AG20443 (cell line): ENCODE measurements around the gene CPEB1.

Source experiments
- DNase-seq: peaks from one replicate; pipeline ENCODE4 v3.0.0; 2012; ENCODE audit warnings: low spot score, mixed read lengths

The CPEB1 gene

DNA sequence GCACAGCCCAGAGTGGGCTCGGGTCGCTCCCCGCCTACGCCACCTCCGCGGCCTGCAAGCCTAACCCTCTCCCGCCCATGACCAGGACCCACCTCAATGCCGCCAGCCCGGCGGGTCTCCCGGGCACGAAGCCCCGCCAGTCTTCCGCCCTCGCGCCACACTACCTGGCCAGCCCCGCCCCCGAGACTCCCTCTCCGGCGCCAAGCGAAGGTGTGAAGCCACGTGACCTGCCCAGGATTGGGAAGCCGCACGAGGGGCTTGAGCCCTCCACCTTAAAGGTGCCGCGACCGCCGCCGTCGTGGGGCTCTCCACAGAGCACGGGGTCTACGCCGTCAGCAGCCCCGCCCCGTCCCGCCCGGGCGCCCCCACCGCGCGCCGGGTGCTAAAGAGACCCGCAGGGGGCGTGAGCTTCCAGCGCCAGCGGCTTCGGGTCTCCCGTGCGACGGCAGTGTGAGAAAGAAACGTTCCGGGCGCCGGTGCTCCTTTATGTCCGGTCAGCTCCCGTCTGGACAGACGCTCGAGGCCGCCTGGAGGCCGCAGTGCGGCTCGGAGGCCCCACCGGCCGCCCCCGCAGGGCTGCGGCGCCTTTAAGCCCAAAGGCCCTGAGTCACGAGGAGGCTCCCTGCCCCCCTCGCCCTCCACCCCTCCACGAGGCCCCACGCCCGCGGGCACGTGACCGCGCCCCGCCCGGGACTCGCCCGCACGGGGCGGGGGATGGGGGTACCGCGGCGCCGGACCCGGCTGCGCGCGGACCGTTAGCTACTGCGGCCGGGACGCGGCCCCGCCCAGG lies at the start of gene CPEB1:
CPEB1 (minus strand) TSS at position 319 of the 790 bp plus-strand sequence. CDS start 18,904 bp downstream, outside the sequence.
- DNase-seq = peak; percentile 91

DNA sequence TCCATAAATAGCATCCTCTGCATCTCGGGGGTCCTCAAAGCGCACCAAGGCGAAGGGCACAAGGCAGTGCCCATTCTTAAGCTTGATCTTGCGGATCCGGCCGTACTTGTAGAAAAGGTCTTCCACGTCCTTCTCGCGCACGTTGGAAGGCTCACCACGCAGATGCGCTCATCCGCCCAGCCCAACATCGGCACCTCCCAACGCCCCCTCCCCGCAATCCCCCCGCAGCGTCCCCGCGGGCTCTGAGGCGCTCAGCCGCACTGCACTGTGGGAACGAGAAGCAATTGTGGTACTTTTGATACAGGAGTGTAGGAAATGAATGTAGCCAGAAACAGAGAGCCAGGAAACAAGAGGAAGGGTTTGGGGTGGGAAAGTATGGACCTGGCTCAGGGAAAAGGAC lies 45.0 kb upstream of the CPEB1 start:
- DNase-seq = no peak

DNA sequence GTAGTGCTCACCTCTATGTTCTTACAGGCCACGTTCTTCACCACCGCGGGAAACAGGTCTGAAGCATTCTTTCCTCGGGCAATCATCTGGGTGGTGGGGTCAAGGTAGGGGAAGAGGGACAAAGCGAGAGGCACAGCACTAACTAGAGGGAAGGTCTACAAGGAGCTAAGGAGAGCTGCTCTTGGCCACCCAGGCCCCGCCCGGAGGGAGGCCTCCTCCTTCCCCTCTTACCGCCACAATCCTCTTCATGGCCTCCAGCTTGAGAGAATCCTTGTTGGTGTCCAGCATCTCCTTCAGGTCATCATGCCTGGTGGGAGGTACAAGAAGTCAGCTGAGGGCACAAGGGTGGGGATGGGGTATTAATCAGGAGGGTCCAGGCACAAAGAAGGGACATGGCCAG lies 42.0 kb upstream of the CPEB1 start:
- no peak for DNase-seq

DNA sequence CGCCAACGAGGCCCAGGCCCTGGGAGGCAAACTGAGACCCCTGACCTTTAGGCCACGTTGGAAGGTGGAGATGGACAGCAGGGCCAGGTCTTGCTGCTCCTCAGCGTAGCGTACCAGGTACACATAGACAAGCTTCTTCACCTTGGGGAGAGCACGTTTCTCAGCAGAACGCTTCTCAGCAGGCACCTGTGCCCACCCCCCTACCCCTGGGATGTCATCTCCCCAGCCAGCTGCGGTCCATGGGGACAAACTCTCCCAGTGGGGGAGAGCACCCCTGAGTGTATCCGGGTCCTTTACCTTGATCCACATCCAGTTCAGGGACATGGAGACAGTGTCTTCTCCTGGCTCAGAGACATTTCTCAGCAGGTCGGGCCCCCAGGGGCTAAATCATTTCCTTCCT lies 41.5 kb upstream of the CPEB1 start:
- no peak for DNase-seq

DNA sequence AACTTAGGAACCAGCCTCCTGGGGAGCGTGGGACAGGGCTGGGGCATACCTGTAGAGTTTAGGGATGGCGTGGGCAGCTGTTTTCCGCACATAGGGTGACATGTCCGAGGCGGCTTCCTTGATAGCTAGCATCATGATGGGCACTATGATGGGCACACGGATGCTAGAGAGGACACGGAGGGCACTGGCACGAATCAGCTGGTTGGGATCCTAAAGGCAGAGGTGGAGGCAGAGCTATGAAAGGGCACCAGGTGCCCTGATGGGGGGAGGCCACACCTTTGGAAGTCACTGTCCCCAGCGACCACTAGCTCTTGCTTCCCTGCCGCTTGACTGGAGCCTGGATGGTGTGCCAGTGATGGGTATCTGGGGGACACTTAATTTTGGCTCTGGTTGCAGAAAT lies 34.2 kb upstream of the CPEB1 start:
- DNase-seq = no peak

DNA sequence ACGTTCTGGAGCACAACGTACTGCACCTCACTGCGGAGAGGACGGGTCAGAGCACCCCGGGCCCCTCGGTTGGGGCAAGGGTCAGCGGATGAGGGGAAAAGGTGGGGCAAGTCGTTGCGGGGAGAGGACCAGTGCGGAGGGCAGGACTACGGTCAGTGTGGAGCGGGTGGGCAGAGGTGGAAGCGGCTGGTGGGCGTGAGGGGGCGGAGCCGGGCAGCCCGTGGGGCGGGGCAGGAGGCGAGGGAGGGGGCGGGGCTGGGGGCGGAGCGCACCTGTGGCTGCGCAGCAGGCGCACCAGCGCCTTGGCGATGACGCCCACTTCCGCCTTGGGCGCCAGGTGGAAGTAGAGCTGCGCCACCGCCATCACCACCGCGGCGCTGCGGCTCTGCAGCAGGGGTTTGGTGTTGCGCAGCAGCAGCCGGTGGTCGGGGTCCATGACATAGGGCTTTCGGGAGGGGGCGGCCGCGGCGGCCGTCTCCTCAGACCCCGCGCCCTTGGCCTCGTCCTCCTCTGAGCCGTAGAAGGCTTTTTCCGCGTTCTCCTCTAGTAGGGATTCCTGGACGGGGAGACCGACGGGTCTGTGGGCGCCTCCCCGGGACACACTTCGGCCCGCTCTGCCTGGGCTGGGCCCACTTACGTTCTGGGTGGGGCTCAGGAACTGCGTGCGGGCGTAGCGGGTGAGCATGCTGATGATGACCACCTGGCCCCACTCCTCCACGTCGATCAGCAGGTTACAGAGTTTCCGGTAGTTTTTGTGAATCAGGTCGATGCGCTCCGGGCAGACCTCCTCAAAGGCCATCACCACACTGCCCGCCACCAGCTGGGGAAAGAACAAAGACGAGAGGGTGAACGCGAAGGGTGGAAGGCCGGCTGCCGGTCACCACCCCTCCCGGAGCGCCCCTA lies 33.3 kb upstream of the CPEB1 start:
- no peak for DNase-seq

DNA sequence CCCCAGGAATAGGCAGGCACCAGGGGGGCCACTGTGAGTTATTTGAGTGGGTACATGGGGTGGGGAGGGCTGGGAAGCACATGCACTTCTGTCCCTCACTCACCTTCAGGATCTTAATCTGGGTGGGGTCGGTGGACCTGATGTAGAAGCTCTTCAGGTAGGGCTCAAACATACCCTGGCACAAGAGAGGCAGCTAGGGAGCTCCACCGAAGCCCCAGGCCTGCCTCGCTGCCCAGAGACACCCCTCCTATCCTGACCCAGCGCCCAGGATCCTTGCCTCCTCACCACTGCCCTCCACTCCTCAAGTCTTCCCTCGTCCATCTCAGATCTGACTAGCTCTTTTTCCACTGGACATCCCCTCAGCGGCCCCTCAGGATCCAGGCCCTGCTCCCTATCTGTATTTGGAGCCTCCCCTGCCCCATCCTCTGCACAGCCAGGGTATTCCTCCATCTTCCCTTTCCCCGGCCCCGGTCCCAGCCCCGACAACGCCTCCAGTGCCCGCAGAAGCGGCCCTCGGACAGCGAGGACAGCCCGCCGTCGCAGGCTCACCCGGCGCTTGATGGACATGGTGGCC lies 32.5 kb upstream of the CPEB1 start:
- no peak for DNase-seq

GRCh38 chr15:82677720-82678323 lies 30.7 kb upstream of the CPEB1 start:
- DNase-seq = no peak

DNA sequence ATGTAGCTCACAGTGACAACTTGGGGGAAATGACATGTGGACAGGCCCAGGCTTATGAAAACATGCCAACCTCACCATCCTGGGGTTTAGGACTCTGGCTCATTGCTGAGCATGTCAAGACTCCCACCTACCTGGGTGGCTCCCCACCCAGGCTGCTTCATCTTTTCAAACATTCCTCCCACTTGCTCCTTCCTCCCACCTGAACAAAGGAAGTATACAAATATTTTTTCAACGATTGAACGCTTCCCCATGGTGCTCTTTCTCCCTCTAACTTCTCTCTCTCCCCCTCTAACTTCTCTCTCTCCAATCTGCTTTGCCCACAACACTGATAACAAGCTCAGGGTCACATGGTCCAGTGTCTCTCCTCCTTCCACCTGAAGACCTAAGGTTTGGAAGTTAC lies 27.7 kb upstream of the CPEB1 start:
- no peak for DNase-seq

DNA sequence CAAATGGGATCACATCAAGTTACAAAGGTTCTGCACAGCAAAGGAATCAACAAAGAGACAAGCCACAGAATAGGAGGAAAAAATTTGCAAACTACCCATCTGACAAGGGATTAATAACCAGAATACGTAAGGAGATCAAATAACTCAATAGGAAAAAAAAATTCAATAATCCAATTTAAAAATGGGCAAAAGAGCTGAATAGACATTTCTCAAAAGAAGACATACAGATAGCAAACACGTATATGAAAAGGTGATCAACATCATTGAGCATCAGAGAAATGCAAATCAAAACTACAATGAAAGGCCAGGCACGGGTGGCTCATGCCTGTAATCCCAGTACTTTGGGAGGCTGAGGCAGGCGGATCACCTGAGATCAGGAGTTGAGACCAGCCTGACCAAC lies 23.5 kb upstream of the CPEB1 start:
- no peak for DNase-seq

- DNase-seq = no peak
These were observed 19.4 kb upstream of the CPEB1 start for GRCh38 chr15:82666606-82667005.

DNA sequence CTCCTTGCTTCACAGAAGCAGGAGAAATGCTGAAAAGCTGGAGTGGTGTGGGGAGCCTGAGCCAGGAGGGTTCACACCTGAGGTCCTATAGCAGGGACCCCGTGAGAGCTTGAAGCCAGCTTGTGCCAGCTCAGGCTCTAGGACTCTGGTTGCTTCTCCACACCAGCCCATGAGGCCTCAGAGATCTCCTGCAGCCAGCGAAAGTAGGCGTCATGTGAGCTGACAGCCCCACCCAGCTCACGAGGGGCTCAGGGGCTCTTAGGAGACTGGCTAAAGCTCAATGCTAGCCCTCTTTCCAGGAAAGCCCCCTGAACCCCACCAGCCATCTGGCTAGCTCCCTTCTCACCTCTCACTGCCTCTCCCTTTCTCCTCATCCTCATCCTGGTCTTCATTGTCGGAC lies 16.9 kb upstream of the CPEB1 start:
- no peak for DNase-seq

DNA sequence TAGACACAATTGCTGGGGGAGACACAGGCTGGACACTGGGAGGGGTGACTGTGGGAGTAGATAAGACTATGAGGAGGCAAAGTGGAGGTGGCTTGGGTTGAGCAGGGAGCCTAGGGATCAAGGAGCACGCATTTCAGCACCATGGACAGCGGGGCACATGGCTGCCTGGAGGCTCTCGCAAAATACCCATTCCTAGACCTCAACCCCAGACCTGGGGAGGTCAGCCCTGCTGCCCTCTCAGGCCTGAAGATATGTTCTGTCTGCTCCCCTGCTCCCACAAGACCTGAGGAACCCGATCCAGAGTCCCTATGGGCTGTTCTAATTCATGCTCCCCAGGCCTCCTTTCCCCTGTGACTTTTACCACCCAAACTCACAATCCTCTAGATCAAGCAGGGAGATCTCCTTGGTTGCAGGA lies 16.0 kb upstream of the CPEB1 start:
- peak; percentile 73 for DNase-seq

GRCh38 chr15:82662641-82663040 lies 15.5 kb upstream of the CPEB1 start:
- DNase-seq = no peak

DNA sequence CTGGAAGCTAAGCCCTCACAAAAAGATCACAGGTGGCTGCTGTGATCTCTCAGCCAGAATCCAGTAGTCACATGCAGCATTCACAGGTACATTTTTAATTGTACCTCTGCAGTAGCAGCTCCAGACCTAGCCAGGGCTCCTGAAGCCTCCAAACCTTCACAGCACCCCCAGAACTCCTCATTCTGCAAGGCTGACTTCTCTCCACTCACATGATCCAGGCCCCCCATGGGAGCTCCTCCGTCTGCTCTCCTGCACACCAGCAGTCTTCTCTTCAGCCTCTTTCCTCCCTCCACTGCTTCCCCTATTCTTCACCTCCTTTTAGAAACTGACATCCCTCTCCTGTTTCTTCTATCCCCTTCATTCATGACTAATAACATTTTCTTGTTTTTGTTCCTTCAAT lies 13.2 kb upstream of the CPEB1 start:
- DNase-seq = no peak

- DNase-seq = no peak
These were observed 9.6 kb upstream of the CPEB1 start for GRCh38 chr15:82656641-82657266.

DNA sequence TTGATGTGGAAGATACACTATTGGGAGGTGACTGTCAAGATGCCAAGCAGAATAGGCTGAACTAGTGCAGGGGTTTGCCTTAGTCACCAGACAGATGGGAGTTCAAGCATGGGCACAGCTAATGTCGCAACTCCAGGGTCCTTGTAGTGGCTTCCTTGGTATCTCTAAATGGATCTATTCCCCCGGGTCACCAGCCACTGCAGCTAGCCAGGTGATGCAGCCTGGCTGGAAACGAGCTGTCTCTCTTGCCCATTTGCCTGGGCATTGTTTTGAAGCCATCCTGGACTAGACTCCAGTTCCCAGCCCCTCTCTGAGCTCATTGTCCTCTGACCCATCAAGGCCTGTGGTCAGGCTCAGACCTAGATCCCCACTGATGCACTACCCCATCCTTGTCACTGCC lies 8.4 kb upstream of the CPEB1 start:
- DNase-seq = no peak

- no peak for DNase-seq
These were observed 6.5 kb upstream of the CPEB1 start for GRCh38 chr15:82653483-82654168.

DNA sequence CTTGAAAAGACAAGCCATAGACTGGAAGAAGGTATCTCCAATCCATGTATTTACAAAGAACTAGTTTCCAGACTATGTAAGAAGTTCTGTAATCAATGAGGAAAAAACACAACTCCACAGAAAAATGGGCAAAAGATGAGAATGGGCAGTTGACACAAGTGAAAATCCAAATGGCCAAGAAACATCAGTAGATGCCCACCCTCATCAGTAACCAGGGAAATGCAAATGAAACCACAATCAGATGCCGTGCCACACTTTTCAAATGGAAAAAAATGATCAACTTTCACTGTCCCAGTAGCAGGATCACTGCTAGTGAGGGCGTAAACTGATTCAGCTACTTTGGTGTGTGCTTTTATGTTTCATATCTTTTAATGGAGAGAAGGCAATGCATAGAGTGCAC lies 4.5 kb upstream of the CPEB1 start:
- no peak for DNase-seq

DNA sequence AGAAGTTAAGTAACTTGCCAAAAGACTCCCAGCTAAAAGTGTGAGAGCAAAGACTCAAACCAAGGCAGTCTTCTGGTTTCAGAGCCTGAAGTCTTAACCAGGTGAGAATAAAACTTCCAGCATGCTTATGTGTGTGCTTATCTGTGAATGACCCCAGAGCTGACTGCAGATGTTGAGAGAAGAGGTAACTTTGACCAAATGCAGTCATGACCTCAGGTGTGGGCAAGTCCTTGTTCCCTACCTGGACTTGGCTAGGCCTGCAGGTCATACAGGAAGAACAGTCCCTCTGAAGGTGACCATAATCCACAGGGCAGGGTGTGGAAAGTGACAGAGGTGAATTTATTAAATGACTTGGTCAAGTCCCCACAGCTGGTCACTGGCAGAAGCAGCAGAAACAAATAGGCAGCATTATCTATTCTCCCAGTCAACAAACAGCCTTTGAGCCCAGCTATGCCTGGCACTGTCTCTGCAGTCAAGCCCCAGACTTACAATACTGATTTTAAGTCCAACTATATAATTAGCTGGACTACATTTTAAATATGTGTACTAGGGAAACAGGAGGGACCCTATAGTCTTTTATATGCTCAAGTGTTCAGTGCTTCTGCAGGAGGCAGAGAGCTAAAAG lies 3.0 kb upstream of the CPEB1 start:
- no peak for DNase-seq
